HG03039 (cell line): ENCODE measurements around the gene KNSTRN.

ENCODE experiments used
- ATAC-seq: cut with Tn5 transposase; IDR thresholded peaks from one replicate; pipeline ENCODE4 v1.9.1; 2021; ENCODE audit warnings: mild to moderate bottlenecking, moderate library complexity; ENCODE audit not compliant: unreplicated experiment

Gene KNSTRN

GRCh38 chr15:40365624-40366456 lies 16.7 kb upstream of the KNSTRN start:
- no peak for ATAC-seq

- ATAC-seq, result no peak
Observed at GRCh38 chr15:40366457-40367370, 15.8 kb upstream of the KNSTRN start.

GRCh38 chr15:40367371-40367685 lies 15.2 kb upstream of the KNSTRN start:
- ATAC-seq, result no peak

- no peak for ATAC-seq
Observed at GRCh38 chr15:40367686-40368611, 14.6 kb upstream of the KNSTRN start.

- ATAC-seq, result no peak
Observed at GRCh38 chr15:40368719-40369473, 13.6 kb upstream of the KNSTRN start.

GRCh38 chr15:40369474-40369869 lies 13.0 kb upstream of the KNSTRN start:
- no peak for ATAC-seq

GRCh38 chr15:40369971-40370370 lies 12.6 kb upstream of the KNSTRN start:
- no peak for ATAC-seq

- no peak for ATAC-seq
Observed at GRCh38 chr15:40372981-40373380, 9.5 kb upstream of the KNSTRN start.

GRCh38 chr15:40377606-40378005 lies 4.9 kb upstream of the KNSTRN start:
- ATAC-seq, result no peak

GRCh38 chr15:40379374-40379773 lies 3.1 kb upstream of the KNSTRN start:
- no peak for ATAC-seq

- no peak for ATAC-seq
Observed at GRCh38 chr15:40379853-40380252, 2.7 kb upstream of the KNSTRN start.

- no peak for ATAC-seq
Observed at GRCh38 chr15:40380636-40381035, 1.9 kb upstream of the KNSTRN start.

- ATAC-seq, result no peak
Observed at GRCh38 chr15:40381818-40382529, 547 bp upstream of the KNSTRN start.

GRCh38 chr15:40386480-40386879 lies 4.0 kb downstream of the KNSTRN start:
- ATAC-seq, result no peak

GRCh38 chr15:40388941-40389823 lies 6.7 kb downstream of the KNSTRN start:
- no peak for ATAC-seq

GRCh38 chr15:40389824-40390595 lies 7.5 kb downstream of the KNSTRN start:
- no peak for ATAC-seq

GRCh38 chr15:40392986-40393948 lies 10.7 kb downstream of the KNSTRN start:
- no peak for ATAC-seq
